Transverse colon (tissue), 3 donors: Measurements from ENCODE around the gene ZNF691.

Source experiments
- CTCF ChIP-seq, 5 experiments: fragments of 200-600 bp in 3 of 5; fragments of 450-650 bp in 2 of 5; sonication (generic) in 3 of 5; IDR thresholded peaks; 1 replicate in 2 of 5; 2 replicates in 3 of 5; pipeline ENCODE4 v1.5.1; 2016 to 2017; ENCODE audit warnings: antibody characterized with exemption in 5 of 5, inconsistent platforms in 3 of 5, mild to moderate bottlenecking in 2 of 5, moderate library complexity in 1 of 5
- POLR2A ChIP-seq: fragments of 450-650 bp; IDR thresholded peaks from one replicate; pipeline ENCODE4 v1.6.1; 2016; ENCODE audit warnings: antibody characterized with exemption, mild to moderate bottlenecking, moderate library complexity

- TF ChIP-seq POLR2A (no peak), CTCF (IDR thresholded peaks at IDR 0.05) (no peak)
Measured at GRCh38 chr1:42877380-42877779, 31.0 kb downstream of the ZNF691 start.
